ENCODE data around the gene OR10K1.
A peak's percentile ranks its signal among the peaks of the same experiment; 100 is the strongest.
"Not testable (repeated sequence)": the region's sequence is repeated elsewhere in the genome, so short reads cannot be mapped to it uniquely, and the experiment has no call there.

Gene OR10K1
- total RNA-seq, result 0 reads per million in 2 donors

- no peak for DNase-seq
Observed at GRCh38 chr1:158461534-158461933, at the start of gene OR10K1. OR10K1 (plus strand) TSS chr1:158461834; CDS start chr1:158465562, 3,728 bp downstream.

GRCh38 chr1:158414651-158415345 lies 46.8 kb upstream of the OR10K1 start:
- no peak for DNase-seq

- DNase-seq, result no peak
Observed at GRCh38 chr1:158417586-158417985, 44.0 kb upstream of the OR10K1 start.

- no peak for DNase-seq
Observed at GRCh38 chr1:158422212-158422611, 39.4 kb upstream of the OR10K1 start.

GRCh38 chr1:158425027-158425426 lies 36.6 kb upstream of the OR10K1 start:
- no peak for DNase-seq

GRCh38 chr1:158426137-158426536 lies 35.5 kb upstream of the OR10K1 start, which contains the start of gene OR10K2:
OR10K2 (minus strand) TSS chr1:158426237; CDS start chr1:158420866, 5,371 bp downstream.
- no peak for DNase-seq

GRCh38 chr1:158430163-158430562 lies 31.5 kb upstream of the OR10K1 start:
- not testable (repeated sequence) for DNase-seq

- DNase-seq, result no peak
Observed at GRCh38 chr1:158434741-158435140, 26.9 kb upstream of the OR10K1 start.

GRCh38 chr1:158445376-158445775 lies 16.3 kb upstream of the OR10K1 start:
- DNase-seq, result no peak

- DNase-seq, result no peak
Observed at GRCh38 chr1:158454537-158454936, 7.1 kb upstream of the OR10K1 start.

- no peak for DNase-seq
Observed at GRCh38 chr1:158457246-158457645, 4.4 kb upstream of the OR10K1 start.

GRCh38 chr1:158458263-158458662 lies 3.4 kb upstream of the OR10K1 start:
- DNase-seq, result no peak

- DNase-seq, result no peak
Observed at GRCh38 chr1:158471920-158472319, 10.3 kb downstream of the OR10K1 start, which contains the start of gene OR10R2. OR10R2 (plus strand) TSS chr1:158472220; CDS start chr1:158472326, 106 bp downstream.

- no peak for DNase-seq
Observed at GRCh38 chr1:158485455-158485854, 23.8 kb downstream of the OR10K1 start.

GRCh38 chr1:158491316-158491715 lies 29.7 kb downstream of the OR10K1 start:
- DNase-seq, result no peak

GRCh38 chr1:158493054-158493453 lies 31.4 kb downstream of the OR10K1 start:
- no peak for DNase-seq

GRCh38 chr1:158494796-158495195 lies 33.2 kb downstream of the OR10K1 start:
- no peak for DNase-seq

GRCh38 chr1:158496374-158496773 lies 34.7 kb downstream of the OR10K1 start:
- no peak for DNase-seq

GRCh38 chr1:158506369-158506987 lies 44.8 kb downstream of the OR10K1 start:
- peak; percentile 6 for DNase-seq

GRCh38 chr1:158507511-158507910 lies 45.9 kb downstream of the OR10K1 start:
- DNase-seq, result no peak

- DNase-seq, result no peak
Observed at GRCh38 chr1:158509471-158510156, 48.0 kb downstream of the OR10K1 start.

GRCh38 chr1:158516966-158517365 lies 55.3 kb downstream of the OR10K1 start:
- DNase-seq, result no peak
